A204.1 (cell line): ENCODE results near the gene NUP37.

ENCODE experiments used
- FAIRE-seq: peaks from 2 replicates; lab custom pipeline; 2012; peaks lifted over from hg19 to GRCh38; lab: Jason Lieb, UNC

The NUP37 gene

GRCh38 chr12:102024765-102025164, 95.1 kb downstream of the NUP37 start:
- no peak for FAIRE-seq

GRCh38 chr12:102023343-102023930, 96.5 kb downstream of the NUP37 start:
- no peak for FAIRE-seq
